ENCODE data around the gene RANBP17.

DNA sequence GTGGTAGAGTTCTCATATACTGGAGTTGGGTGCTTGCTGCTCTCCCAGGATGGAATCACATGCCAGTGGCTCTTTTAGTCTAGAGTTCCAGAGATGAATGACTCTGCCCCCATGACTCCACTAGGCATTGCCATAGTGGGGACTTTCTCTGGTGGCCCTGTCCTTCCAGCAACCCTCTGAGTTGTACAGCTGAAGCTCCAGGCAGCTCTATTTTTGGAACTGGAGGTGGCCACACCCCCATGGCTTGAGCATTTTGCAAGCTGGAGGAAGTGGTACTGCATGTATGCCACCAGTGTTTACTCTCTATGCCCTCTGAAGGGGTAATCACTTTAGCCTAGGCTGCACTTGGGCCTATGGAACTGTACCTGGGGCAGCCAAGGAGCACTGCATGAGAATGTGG is 112.6 kb downstream of the RANBP17 start:
- TF ChIP-seq, protein P1, sequence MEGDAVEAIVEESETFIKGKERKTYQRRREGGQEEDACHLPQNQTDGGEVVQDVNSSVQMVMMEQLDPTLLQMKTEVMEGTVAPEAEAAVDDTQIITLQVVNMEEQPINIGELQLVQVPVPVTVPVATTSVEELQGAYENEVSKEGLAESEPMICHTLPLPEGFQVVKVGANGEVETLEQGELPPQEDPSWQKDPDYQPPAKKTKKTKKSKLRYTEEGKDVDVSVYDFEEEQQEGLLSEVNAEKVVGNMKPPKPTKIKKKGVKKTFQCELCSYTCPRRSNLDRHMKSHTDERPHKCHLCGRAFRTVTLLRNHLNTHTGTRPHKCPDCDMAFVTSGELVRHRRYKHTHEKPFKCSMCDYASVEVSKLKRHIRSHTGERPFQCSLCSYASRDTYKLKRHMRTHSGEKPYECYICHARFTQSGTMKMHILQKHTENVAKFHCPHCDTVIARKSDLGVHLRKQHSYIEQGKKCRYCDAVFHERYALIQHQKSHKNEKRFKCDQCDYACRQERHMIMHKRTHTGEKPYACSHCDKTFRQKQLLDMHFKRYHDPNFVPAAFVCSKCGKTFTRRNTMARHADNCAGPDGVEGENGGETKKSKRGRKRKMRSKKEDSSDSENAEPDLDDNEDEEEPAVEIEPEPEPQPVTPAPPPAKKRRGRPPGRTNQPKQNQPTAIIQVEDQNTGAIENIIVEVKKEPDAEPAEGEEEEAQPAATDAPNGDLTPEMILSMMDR (conservative IDR thresholded peaks at IDR 0.05 in 1 of 2, IDR thresholded peaks at IDR 0.05 in 1 of 2; ENCODE audit: low read depth in 1 of 2, low read length in 2 of 2) = no peak
- TF ChIP-seq EZH2 (IDR thresholded peaks at IDR 0.05; ENCODE audit: low read length, missing control alignments) = no peak

Data from fibroblast of lung (primary cell).